Right lobe of liver (tissue), 6 donors: Measurements from ENCODE around the gene KLHL22. TPM values are rescaled to one million over a fixed set of nuclear protein-coding genes. Genes with fewer than 3 reads are reported as not detected.

ENCODE experiments used
- ATAC-seq, 4 donors: fragments of 200-7000 bp; cut with Tn5 transposase; one replicate each; pipeline ENCODE4 v1.9.1; 2020; ENCODE audit warnings: mild to moderate bottlenecking in 4 of 4, moderate library complexity in 4 of 4
- DNase-seq, 3 donors: peaks; one replicate each; pipeline ENCODE4 v3.0.0-alpha.2; 2020
- H3K27ac ChIP-seq, 3 donors: fragments of 200-600 bp; one replicate each; pipeline ENCODE4 v1.8.0; 2022
- H3K27me3 ChIP-seq, 2 donors: fragments of 200-600 bp; one replicate each; pipeline ENCODE4 v1.8.0; 2022
- H3K36me3 ChIP-seq, 4 donors: fragments of 200-600 bp; sonication (generic) in 1 of 4; one replicate each; pipeline versions ENCODE4 v1.5.1 to v1.8.0; 2017 to 2022; ENCODE audit warnings: control low read depth in 1 of 4
- H3K4me1 ChIP-seq, 4 donors: fragments of 200-600 bp; sonication (generic) in 1 of 4; one replicate each; pipeline versions ENCODE4 v1.5.1 to v1.8.0; 2017 to 2022; ENCODE audit warnings: control low read depth in 1 of 4
- H3K4me3 ChIP-seq, 3 donors: fragments of 200-600 bp; one replicate each; pipeline ENCODE4 v1.8.0; 2022
- H3K9me3 ChIP-seq, 4 donors: fragments of 200-600 bp; sonication (generic) in 1 of 4; one replicate each; pipeline versions ENCODE4 v1.5.1 to v1.8.0; 2017 to 2022; ENCODE audit warnings: control low read depth in 1 of 4
- POLR2A ChIP-seq: fragments of 450-650 bp; IDR thresholded peaks from one replicate; pipeline ENCODE4 v1.6.1; 2017; ENCODE audit warnings: antibody characterized with exemption, mild to moderate bottlenecking
- WGBS: methylation state at CpG from one replicate; pipeline ENCODE4 v1.1.6; 2018; ENCODE audit warnings: low coverage, low lambda C conversion rate; ENCODE audit not compliant: insufficient coverage; ENCODE audit errors: missing lambda C conversion rate; 5-methylcytosine and 5-hydroxymethylcytosine counted together
- intact Hi-C, 2 donors: fragments of 100-400 bp; cut with DNase I; formaldehyde crosslinking; loops; one replicate each; pipeline versions ENCODE4 v1.11.2 to v1.14.1; 2022
- total RNA-seq, 6 experiments: library from RNA; depleted of rRNA in 2 of 6; stranded (reverse); fragments of >200 nt in 2 of 6; fragmentation: NEBNext Ultra II Directional in 3 of 6; extraction: Animal tissue kit (Norgen Biotek cat#: 25700) in 3 of 6; gene quantifications; one replicate each; pipeline versions ENCODE4 v1.1.0 to v1.2.4, GENCODE V29; 2016 to 2023
- TF ChIP-seq, protein P1 (sequence below), 4 donors: fragments of 200-600 bp in 3 of 4; fragments of 450-650 bp in 1 of 4; IDR thresholded peaks; one replicate each; pipeline versions ENCODE4 v1.5.1 to v1.8.0; 2016 to 2022; ENCODE audit warnings: antibody characterized with exemption in 4 of 4, mild to moderate bottlenecking in 2 of 4
- donor health status: DM: no; HTN: yes; CAD: no.
- donor health status: DM: no; HTN: no; CAD: no.
- donor health status: DM: no; HTN: no; CAD: no.
- donor health status: DM: no; HTN: yes; CAD: no.
- donor health status: DM: no; HTN: yes; CAD: no.

KLHL22 gene
- total RNA-seq, 6 experiments from 2014 or later, result 9.0 to 14.2 (median 10.2) TPM

DNA sequence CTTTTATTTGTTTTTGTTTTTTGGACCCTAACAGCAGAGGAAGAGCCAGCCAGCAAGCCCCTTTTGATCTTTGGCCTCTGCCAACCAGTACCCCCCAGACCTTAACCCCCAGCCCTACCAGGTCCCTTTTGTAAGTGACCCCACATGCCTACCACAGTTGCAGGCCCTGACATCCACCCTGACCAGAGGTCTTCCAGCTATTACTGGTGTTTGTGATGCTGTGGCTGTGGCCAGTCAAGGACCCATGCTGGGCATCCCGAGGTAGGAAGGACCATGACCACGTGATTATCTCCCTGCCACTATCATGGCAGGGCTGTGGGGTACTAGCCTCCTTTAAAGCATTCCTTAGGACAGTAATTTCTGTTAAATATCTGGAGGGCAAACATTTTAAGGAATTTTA lies 20.8 kb upstream of the KLHL22 start:
- TF ChIP-seq, protein P1, sequence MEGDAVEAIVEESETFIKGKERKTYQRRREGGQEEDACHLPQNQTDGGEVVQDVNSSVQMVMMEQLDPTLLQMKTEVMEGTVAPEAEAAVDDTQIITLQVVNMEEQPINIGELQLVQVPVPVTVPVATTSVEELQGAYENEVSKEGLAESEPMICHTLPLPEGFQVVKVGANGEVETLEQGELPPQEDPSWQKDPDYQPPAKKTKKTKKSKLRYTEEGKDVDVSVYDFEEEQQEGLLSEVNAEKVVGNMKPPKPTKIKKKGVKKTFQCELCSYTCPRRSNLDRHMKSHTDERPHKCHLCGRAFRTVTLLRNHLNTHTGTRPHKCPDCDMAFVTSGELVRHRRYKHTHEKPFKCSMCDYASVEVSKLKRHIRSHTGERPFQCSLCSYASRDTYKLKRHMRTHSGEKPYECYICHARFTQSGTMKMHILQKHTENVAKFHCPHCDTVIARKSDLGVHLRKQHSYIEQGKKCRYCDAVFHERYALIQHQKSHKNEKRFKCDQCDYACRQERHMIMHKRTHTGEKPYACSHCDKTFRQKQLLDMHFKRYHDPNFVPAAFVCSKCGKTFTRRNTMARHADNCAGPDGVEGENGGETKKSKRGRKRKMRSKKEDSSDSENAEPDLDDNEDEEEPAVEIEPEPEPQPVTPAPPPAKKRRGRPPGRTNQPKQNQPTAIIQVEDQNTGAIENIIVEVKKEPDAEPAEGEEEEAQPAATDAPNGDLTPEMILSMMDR (IDR thresholded peaks at IDR 0.05), result no peak
- TF ChIP-seq POLR2A, result no peak

DNA sequence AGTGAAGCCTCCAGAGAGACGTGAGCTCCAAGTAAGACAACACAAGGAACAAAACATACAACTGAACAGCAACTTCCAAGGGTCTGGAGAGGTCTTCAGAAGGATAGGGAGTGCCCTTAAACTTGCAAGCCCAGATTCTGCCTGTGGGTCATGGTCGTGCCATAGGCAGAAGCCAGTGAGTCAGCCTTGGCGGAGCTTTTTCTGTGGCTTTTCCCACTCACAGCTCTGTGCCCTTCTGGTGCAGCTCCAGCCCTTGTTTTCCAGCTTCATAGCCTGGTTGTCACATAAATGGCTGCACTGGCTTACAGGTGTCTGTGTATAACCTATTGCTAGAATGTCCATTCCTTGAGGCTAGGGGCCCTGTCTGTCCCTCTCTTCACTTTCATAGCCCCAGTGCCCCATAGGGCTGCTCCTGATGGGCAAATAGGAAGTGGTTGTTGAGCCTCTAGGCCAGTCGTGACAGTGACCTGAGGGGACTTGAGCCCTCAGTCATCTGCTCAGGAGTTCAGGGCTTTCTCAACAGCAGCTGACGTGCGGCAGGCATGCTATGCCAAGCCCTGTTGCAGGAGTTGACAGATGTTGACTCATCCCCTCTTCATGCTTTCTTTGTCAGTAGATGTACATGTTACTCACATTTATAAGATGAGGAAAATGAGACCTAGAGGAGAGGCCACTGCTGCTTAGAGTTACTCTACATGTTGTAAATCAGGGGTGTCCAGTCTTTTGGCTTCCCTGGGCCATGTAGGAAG lies 19.2 kb upstream of the KLHL22 start:
- TF ChIP-seq, protein P1 (IDR thresholded peaks at IDR 0.05), result no peak
- no peak for TF ChIP-seq POLR2A
- no peaks in the 10 kb centered on the region for H3K27me3 ChIP-seq
- no peak overlapping the region for H3K27ac ChIP-seq
- intact Hi-C loops, result no loop called here
- 55% methylated on average over 4 of the region's 6 CpGs for WGBS
- H3K4me1 ChIP-seq, result peaks cover 0 to 17% (median 0%) of the 10 kb centered on the region in 4 donors
- H3K36me3 ChIP-seq, result peaks cover 0 to 13% (median 2%) of the 10 kb centered on the region in 4 donors
- H3K4me3 ChIP-seq, result no peak overlapping the region
- DNase-seq, result peak in 1 of 3 donors; percentile 18
- peak in 1 of 4 donors; percentile 40 for ATAC-seq
- no peaks in the 10 kb centered on the region for H3K9me3 ChIP-seq

More for the DNA sequence above, 20.8 kb upstream of the KLHL22 start:
- Histone ChIP-seq H3K27ac (no peak overlapping the region), H3K36me3 (peaks cover 0 to 13% (median 2%) of the 10 kb centered on the region in 4 donors), H3K9me3 (no peaks in the 10 kb centered on the region), H3K4me1 (peaks cover 0 to 3% (median 0%) of the 10 kb centered on the region in 4 donors), H3K27me3 (no peaks in the 10 kb centered on the region), H3K4me3 (no peak overlapping the region)
- ATAC-seq (no peak), DNase-seq (no peak)
- intact Hi-C loops, result no loop called here
- 81% methylated on average over 2 of the region's 2 CpGs for WGBS

DNA sequence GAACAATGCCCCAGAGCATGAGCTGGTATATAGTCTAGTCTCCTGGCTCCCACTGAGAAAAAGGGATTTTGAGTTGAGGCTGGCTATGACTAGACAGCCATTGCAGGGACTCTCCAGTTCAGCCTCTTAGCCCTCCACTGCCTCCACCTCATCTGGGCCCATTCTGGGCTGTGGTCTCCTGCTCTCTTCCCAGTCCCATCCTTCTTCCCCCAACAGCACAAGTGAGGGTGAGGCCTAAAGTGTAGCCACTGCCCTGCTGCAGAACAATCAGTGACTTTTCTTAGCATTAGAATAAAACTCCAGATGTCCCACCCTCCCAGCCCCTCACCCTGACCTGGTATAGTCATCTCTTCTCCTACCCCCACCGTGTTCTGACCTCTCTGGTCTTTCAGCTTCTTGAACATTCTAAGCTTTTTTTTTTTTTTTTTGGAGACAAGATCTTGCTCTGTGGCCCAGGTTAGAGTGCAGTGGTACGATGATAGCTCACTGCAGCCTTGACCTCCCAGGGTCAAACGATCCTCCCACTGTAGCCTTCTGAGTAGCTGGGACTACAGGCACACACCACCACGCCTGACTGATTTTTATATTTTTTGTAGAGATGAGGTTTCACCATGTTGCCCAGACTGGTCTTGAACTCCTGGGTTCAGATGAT lies 16.1 kb upstream of the KLHL22 start:
- ATAC-seq (no peak), DNase-seq (no peak)
- 27% methylated on average over 3 of the region's 4 CpGs for WGBS
- Histone ChIP-seq H3K27me3 (no peaks in the 10 kb centered on the region), H3K9me3 (no peaks in the 10 kb centered on the region), H3K27ac (no peak overlapping the region), H3K36me3 (peaks cover 0 to 4% (median 2%) of the 10 kb centered on the region in 4 donors), H3K4me3 (no peak overlapping the region), H3K4me1 (peaks cover 0 to 29% (median 5%) of the 10 kb centered on the region in 4 donors)
- intact Hi-C loops, result no loop called here
- TF ChIP-seq, protein P1 (IDR thresholded peaks at IDR 0.05), result no peak
- no peak for TF ChIP-seq POLR2A

DNA sequence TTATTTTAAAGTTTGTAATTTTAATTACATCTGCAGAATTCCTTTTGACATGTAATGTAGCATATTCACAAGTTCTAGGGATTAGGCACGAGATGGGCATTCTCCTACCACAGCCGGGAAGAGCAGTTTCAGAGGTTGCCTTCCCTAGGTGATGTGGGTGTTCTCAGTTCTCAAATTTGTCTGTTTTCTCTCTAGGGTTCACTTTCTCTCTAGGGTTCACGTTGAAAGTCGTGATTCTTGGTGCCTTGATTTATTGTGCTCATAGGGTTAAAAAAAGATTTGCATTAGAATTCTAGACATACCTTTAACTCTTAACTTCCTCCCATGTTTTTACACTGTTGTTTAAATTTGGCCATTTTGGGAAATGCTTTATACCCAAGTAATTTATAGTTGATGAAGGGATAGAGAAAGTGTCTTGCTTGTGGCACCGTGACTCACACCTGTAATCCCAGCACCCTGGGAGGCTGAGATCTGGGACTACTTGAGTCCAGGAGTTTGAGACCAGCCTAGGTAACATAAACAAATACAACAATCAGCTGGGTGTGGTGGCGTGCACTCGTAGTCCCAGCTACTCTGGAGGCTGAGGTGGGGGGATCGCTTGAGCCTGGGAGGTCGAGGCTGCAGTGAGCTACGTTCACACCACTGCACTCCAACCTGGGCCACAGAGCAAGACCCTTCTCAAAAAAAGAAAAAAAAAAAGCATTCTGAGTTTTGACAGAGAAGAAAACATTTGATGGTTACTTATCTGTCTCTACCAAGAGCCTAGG lies 15.4 kb upstream of the KLHL22 start:
- 76% methylated on average over 7 of the region's 10 CpGs for WGBS
- ATAC-seq, result no peak

More for the DNA sequence above, 15.4 kb upstream of the KLHL22 start:
- Histone ChIP-seq H3K27ac (no peak overlapping the region), H3K4me3 (no peak overlapping the region), H3K27me3 (no peaks in the 10 kb centered on the region), H3K4me1 (peaks cover 0 to 29% (median 5%) of the 10 kb centered on the region in 4 donors), H3K36me3 (peaks cover 0 to 4% (median 2%) of the 10 kb centered on the region in 4 donors), H3K9me3 (no peaks in the 10 kb centered on the region)
- intact Hi-C loops, result no loop called here
- no peak for TF ChIP-seq POLR2A
- TF ChIP-seq, protein P1 (IDR thresholded peaks at IDR 0.05), result no peak
- no peak for DNase-seq
